ENCODE results near the gene GPRC5C. TPM values are rescaled to one million over a fixed set of nuclear protein-coding genes. Genes with fewer than 3 reads are reported as not detected.
"Not testable (repeated sequence)": the region's sequence is repeated elsewhere in the genome, so short reads cannot be mapped to it uniquely, and the experiment has no call there.

Gene GPRC5C
- total and polyA plus RNA-seq, 2 donors (not counting 1 experiment from before 2014, with no cell fraction given) = 0.66 to 1.1 TPM

GRCh38 chr17:74404789-74405188, 27.1 kb upstream of the GPRC5C start:
- TF ChIP-seq CTCF (IDR thresholded peaks at IDR 0.05) = no peak
- TF ChIP-seq EZH2 (IDR thresholded peaks at IDR 0.05; ENCODE audit: borderline replicate concordance, insufficient read depth, low read depth, low read length, poor library complexity, severe bottlenecking) = no peak

GRCh38 chr17:74405311-74405710, 26.6 kb upstream of the GPRC5C start:
- H3K4me1 Mint-ChIP-seq; H3K27ac Mint-ChIP-seq; H3K4me1 ChIP-seq (ENCODE audit: control insufficient read depth in 2 of 2, insufficient read depth in 2 of 2, low read length in 2 of 2); intact Hi-C loops (cut with micrococcal nuclease); H3K4me3 Mint-ChIP-seq; H3K79me2 ChIP-seq (ENCODE audit: control insufficient read depth, insufficient read depth, low read length); H3K27me3 ChIP-seq (replicated peaks in 1 of 4; ENCODE audit: control extremely low read depth in 1 of 4, control insufficient read depth in 3 of 4, insufficient read depth in 4 of 4, low read length in 3 of 4); H3K9ac ChIP-seq (ENCODE audit: low read length); H3K9me3 ChIP-seq (ENCODE audit: control extremely low read depth in 1 of 3, control insufficient read depth in 2 of 3, insufficient read depth in 1 of 3, low read length in 2 of 3); H3K4me3 ChIP-seq (ENCODE audit: control extremely low read depth in 1 of 5, extremely low read depth in 1 of 5, insufficient read depth in 1 of 5, low read depth in 2 of 5, low read length in 4 of 5); H3K9me3 Mint-ChIP-seq (ENCODE audit: insufficient read depth); H3K27ac ChIP-seq (ENCODE audit: low read length in 2 of 2); H3K27me3 Mint-ChIP-seq; H2AFZ ChIP-seq (ENCODE audit: insufficient read depth, low read depth, low read length, poor library complexity, severe bottlenecking); POLR2A ChIA-PET; H4K20me1 ChIP-seq (ENCODE audit: control insufficient read depth, insufficient read depth, low read length, poor library complexity, severe bottlenecking); ATAC-seq (ENCODE audit: low read depth); DNase-seq; H3K36me3 ChIP-seq (replicated peaks in 1 of 2; ENCODE audit: control extremely low read depth in 1 of 2, control insufficient read depth in 1 of 2, extremely low read depth in 1 of 2, insufficient read depth in 2 of 2, low read length in 1 of 2); H3K4me2 ChIP-seq (replicated peaks; ENCODE audit: low read depth, low read length, poor library complexity, severe bottlenecking): not testable (repeated sequence)
- CTCF ChIA-PET = interaction anchor here (1.1 kb wide), 1 partner anchor 37 kb away, joined by 3 read pairs; no protein-coding TSS in a partner anchor
- WGBS (ENCODE audit: insufficient coverage) = 96% methylated on average over 3 of the region's 5 CpGs

More at GRCh38 chr17:74404789-74405188, 27.1 kb upstream of the GPRC5C start:
- intact Hi-C loops (cut with micrococcal nuclease) = no loop called here
- Histone ChIP-seq H3K4me1 (ENCODE audit: control insufficient read depth in 2 of 2, insufficient read depth in 2 of 2, low read length in 2 of 2) (no peaks in the 10 kb centered on the region), H3K9ac (ENCODE audit: low read length) (no peak overlapping the region), H3K36me3 (replicated peaks in 1 of 2; ENCODE audit: control extremely low read depth in 1 of 2, control insufficient read depth in 1 of 2, extremely low read depth in 1 of 2, insufficient read depth in 2 of 2, low read length in 1 of 2) (no peaks in the 10 kb centered on the region), H3K27me3 (replicated peaks in 1 of 4; ENCODE audit: control extremely low read depth in 1 of 4, control insufficient read depth in 3 of 4, insufficient read depth in 4 of 4, low read length in 3 of 4) (no peaks in the 10 kb centered on the region), H3K4me2 (replicated peaks; ENCODE audit: low read depth, low read length, poor library complexity, severe bottlenecking) (no peak overlapping the region), H3K9me3 (ENCODE audit: control extremely low read depth in 1 of 3, control insufficient read depth in 2 of 3, insufficient read depth in 1 of 3, low read length in 2 of 3) (no peaks in the 10 kb centered on the region), H3K27ac (ENCODE audit: low read length in 2 of 2) (no peak overlapping the region), H2AFZ (ENCODE audit: insufficient read depth, low read depth, low read length, poor library complexity, severe bottlenecking) (no peak overlapping the region), H3K79me2 (ENCODE audit: control insufficient read depth, insufficient read depth, low read length) (no peaks in the 10 kb centered on the region), H3K4me3 (ENCODE audit: control extremely low read depth in 1 of 5, extremely low read depth in 1 of 5, insufficient read depth in 1 of 5, low read depth in 2 of 5, low read length in 4 of 5) (no peak overlapping the region), H4K20me1 (ENCODE audit: control insufficient read depth, insufficient read depth, low read length, poor library complexity, severe bottlenecking) (no peaks in the 10 kb centered on the region)
- WGBS (ENCODE audit: insufficient coverage) = 80% methylated on average over 1 of the region's 6 CpGs
- DNase-seq = no peak
- no peak for ATAC-seq (ENCODE audit: low read depth)
- Mint-ChIP-seq H3K27me3 (peaks cover 7% of the 10 kb centered on the region), H3K4me3 (no peak overlapping the region), H3K4me1 (no peaks in the 10 kb centered on the region), H3K27ac (no peak overlapping the region), H3K9me3 (ENCODE audit: insufficient read depth) (no peaks in the 10 kb centered on the region)
- POLR2A ChIA-PET = no interaction called here
- CTCF ChIA-PET = no interaction called here

All from B cell (primary cell).